Ovary (tissue), 9 donors: ENCODE measurements around the gene C13orf46. TPM values are rescaled to one million over a fixed set of nuclear protein-coding genes. Genes with fewer than 3 reads are reported as not detected.

Experiments used
- DNase-seq, 5 donors: peaks; one replicate each; pipeline ENCODE4 v3.0.0-alpha.2; 2019 to 2020
- H3K27ac ChIP-seq, 2 donors: fragments of 200-600 bp; one replicate each; pipeline versions ENCODE4 v1.5.1 to v1.8.0; 2019 to 2022
- H3K27me3 ChIP-seq: fragments of 200-600 bp; one replicate; pipeline ENCODE4 v1.8.0; 2022
- H3K36me3 ChIP-seq: fragments of 200-600 bp; sonication (generic); one replicate; pipeline ENCODE4 v1.5.1; 2019
- H3K4me1 ChIP-seq: one replicate; pipeline ENCODE4 v1.8.1; 2013; ENCODE audit warnings: mild to moderate bottlenecking, moderate library complexity; ENCODE audit not compliant: insufficient read depth
- H3K4me3 ChIP-seq: fragments of 200-600 bp; sonication (generic); one replicate; pipeline ENCODE4 v1.5.1; 2017
- H3K9me3 ChIP-seq, 2 donors: fragments of 200-600 bp in 1 of 2; sonication (generic) in 1 of 2; one replicate each; pipeline versions ENCODE4 v1.5.1 to v1.8.1; 2013 to 2019; ENCODE audit warnings: mild to moderate bottlenecking in 1 of 2, moderate library complexity in 1 of 2
- EP300 ChIP-seq: sonication (generic); formaldehyde crosslinking; IDR thresholded peaks from one replicate; pipeline ENCODE4 v1.6.1; 2017; ENCODE audit warnings: antibody characterized with exemption
- POLR2A ChIP-seq: fragments of 450-650 bp; IDR thresholded peaks from one replicate; pipeline ENCODE4 v1.6.1; 2017; ENCODE audit warnings: antibody characterized with exemption, mild to moderate bottlenecking, moderate library complexity
- WGBS, 3 donors: extraction: QIAGEN DNeasy Blood & Tissue Kit in 1 of 3; methylation state at CpG; one replicate each; pipeline versions ENCODE4 v1.1.5 to v1.1.7; 2013 to 2017; 5-methylcytosine and 5-hydroxymethylcytosine counted together
- intact Hi-C, 4 donors: fragments of 100-400 bp; cut with DNase I; formaldehyde crosslinking; loops; one replicate each; pipeline versions ENCODE4 v1.11.0 to v1.15.1; 2022 to 2023
- polyA plus RNA-seq, 2 donors: library from polyadenylated mRNA; stranded (reverse); fragments of 200-250 nt in 1 of 2; fragments of 350-450 nt in 1 of 2; fragmentation: Illumina TruSeq in 1 of 2; extraction: RNeasy Lipid Tissue Mini Kit (QIAGEN cat#74804) in 1 of 2; gene quantifications; one replicate each; pipeline ENCODE4 v1.2.3, GENCODE V29; 2013 to 2014
- total RNA-seq, 7 donors: library from RNA; depleted of rRNA in 2 of 7; stranded (reverse); fragments of >200 nt in 2 of 7; fragmentation: NEBNext Ultra II Directional in 3 of 7; extraction: Animal tissue kit (Norgen Biotek cat#: 25700) in 3 of 7; gene quantifications; one replicate each; pipeline versions ENCODE4 v1.1.0 to v1.2.4, GENCODE V29; 2016 to 2023
- TF ChIP-seq, protein P1 (sequence below), 3 donors: fragments of 450-650 bp in 2 of 3; fragments of 200-600 bp in 1 of 3; IDR thresholded peaks; one replicate each; pipeline versions ENCODE4 v1.5.1 to v1.8.0; 2016 to 2022; ENCODE audit warnings: antibody characterized with exemption in 3 of 3, mild to moderate bottlenecking in 1 of 3
- donor health status: DM: no; HTN: no; CAD: no; lungs with moderate emphysema.
- donor health status: DM: no; HTN: no; CAD: no.
- donor health status: Bipolar disorder and iron deficiency.
- donor health status: DM: yes; HTN: yes; CAD: no.
- donor health status: DM: no; HTN: no; CAD: no.
- donor health status: DM: yes; HTN: yes; CAD: no.

Gene C13orf46
- total and polyA plus RNA-seq, 9 donors = 0.05 to 2.0 (median 0.50) TPM; not detected in 2

DNA sequence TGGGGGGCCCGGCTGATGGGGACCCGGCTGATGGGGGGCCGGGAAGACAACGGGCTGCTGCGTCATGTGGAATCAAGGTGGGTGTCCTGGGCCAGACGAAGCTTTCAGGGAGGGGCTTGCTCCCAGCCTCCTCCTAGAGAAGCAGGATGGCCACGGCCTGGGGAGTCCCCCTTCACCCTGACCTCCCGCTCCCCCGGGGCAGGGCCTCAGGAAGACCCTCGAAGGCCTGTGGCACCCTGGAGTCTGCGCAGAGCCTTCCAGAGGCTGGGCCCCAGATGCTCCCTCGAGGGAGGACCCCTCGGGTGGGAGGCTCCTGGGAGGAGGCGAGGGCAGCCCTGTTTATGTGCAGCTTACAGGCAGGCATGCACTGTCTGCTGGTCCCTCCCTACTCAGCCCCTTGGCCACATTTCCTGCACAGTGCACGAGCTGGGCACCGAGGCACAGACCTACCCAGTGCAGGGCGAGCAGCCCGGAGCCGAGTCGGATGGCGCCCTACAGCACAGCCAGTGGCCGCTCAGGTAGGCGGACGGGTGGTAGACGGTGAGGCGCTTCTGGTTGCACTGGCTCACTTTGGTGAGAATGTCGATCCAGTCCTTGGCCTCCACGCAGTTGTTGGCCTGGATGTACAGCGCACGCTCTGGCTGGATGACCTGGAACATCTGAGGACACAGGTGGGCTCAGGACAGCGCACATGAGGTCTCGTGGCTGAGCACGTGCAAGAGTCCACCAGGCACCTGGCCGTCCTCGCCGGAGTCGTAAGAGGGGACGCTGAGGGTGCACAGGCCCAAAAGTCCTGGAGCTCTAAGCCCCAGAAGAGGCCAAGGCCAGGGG, 22.4 kb upstream of the C13orf46 start:
- Histone ChIP-seq H3K9me3 (no peaks in the 10 kb centered on the region), H3K27ac (no peak overlapping the region), H3K27me3 (no peaks in the 10 kb centered on the region), H3K4me1 (peaks cover 12% of the 10 kb centered on the region), H3K4me3 (no peak overlapping the region), H3K36me3 (no peaks in the 10 kb centered on the region)
- intact Hi-C loops = no loop called here
- WGBS, 3 donors = 89 to 90% (median 89%) methylated on average over 36 to 38 of the region's 38 CpGs
- DNase-seq = no peak
- TF ChIP-seq, protein P1, sequence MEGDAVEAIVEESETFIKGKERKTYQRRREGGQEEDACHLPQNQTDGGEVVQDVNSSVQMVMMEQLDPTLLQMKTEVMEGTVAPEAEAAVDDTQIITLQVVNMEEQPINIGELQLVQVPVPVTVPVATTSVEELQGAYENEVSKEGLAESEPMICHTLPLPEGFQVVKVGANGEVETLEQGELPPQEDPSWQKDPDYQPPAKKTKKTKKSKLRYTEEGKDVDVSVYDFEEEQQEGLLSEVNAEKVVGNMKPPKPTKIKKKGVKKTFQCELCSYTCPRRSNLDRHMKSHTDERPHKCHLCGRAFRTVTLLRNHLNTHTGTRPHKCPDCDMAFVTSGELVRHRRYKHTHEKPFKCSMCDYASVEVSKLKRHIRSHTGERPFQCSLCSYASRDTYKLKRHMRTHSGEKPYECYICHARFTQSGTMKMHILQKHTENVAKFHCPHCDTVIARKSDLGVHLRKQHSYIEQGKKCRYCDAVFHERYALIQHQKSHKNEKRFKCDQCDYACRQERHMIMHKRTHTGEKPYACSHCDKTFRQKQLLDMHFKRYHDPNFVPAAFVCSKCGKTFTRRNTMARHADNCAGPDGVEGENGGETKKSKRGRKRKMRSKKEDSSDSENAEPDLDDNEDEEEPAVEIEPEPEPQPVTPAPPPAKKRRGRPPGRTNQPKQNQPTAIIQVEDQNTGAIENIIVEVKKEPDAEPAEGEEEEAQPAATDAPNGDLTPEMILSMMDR (IDR thresholded peaks at IDR 0.05) = no peak
- no peak for TF ChIP-seq POLR2A
- no peak for TF ChIP-seq EP300

DNA sequence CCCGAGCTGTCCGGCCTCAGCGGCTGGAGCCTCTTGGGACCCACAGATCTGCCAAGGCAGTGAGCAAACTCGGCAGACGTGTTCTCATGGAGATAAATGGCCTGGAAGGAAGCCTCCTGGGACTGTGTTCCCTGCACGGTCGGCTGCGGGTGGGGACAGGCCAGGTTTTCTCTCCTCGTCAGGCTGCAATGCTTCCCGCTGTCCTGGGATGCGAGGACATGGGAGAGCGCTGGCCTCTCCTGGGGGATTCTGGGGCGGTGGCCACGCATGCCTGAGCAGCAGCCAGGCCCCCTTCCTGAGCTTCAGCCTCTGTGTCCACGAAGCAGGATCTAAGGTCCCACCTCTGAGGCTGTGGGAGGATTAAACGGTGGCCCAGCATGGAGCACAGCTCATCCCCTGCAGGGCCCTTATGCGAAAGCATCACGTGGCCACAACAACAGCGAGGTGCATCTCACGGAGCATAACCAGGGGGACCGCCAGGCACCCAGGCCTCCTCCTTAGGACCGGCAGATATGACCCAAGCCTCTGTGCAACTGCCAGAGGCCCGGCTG, 21.2 kb upstream of the C13orf46 start:
- TF ChIP-seq POLR2A = no peak
- TF ChIP-seq, protein P1 (IDR thresholded peaks at IDR 0.05) = no peak
- TF ChIP-seq EP300 = no peak
- H3K4me3 ChIP-seq = no peak overlapping the region
- no peaks in the 10 kb centered on the region for H3K36me3 ChIP-seq
- DNase-seq = no peak
- peaks cover 12% of the 10 kb centered on the region for H3K4me1 ChIP-seq
- no peaks in the 10 kb centered on the region for H3K27me3 ChIP-seq
- 84 to 87% (median 87%) methylated on average over 22 to 23 of the region's 23 CpGs for WGBS, 3 donors
- no peak overlapping the region for H3K27ac ChIP-seq
- no peaks in the 10 kb centered on the region for H3K9me3 ChIP-seq
- intact Hi-C loops = no loop called here

DNA sequence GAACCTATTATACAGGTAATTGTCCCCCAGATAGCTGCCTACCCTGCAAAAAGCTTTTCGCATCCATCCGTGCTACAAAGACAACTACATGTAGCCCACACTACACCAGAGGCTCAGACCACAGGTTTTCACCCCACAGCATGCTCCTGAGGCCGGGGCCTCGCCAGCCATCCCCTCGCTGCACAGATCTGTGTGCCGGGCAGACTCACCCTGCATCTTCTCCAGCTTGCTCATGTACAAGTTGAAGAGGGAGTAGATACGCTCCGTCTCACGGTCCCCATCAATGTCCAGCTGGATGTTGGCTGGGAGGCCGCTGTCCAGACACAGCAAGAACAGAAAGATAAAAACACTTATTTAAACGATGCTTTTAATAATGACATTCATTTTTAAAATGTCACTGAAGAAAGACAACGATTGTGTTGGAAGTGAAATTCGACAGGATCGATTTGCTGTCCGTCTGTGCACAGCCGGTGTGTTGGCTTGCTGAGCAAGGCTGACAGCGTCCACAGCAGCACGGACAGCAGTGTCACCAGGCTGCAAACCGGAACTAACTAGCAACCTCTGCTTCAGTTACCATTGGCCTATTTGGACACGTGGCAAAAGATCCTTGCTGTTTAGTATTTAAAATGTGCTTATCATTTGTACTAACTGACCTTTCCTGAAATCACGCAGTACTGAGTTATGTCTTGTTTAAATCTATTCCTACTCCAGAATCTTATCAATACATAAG, 18.6 kb upstream of the C13orf46 start:
- intact Hi-C loops = no loop called here
- H3K27me3 ChIP-seq = no peaks in the 10 kb centered on the region
- 75 to 85% (median 81%) methylated on average over 21 of the region's 21 CpGs for WGBS, 3 donors
- no peaks in the 10 kb centered on the region for H3K36me3 ChIP-seq
- H3K4me1 ChIP-seq = no peaks in the 10 kb centered on the region
- H3K27ac ChIP-seq = no peak overlapping the region
- no peaks in the 10 kb centered on the region for H3K9me3 ChIP-seq
- TF ChIP-seq EP300 = no peak
- TF ChIP-seq POLR2A = no peak
- TF ChIP-seq, protein P1 (IDR thresholded peaks at IDR 0.05) = no peak
- H3K4me3 ChIP-seq = no peak overlapping the region
- DNase-seq = no peak

DNA sequence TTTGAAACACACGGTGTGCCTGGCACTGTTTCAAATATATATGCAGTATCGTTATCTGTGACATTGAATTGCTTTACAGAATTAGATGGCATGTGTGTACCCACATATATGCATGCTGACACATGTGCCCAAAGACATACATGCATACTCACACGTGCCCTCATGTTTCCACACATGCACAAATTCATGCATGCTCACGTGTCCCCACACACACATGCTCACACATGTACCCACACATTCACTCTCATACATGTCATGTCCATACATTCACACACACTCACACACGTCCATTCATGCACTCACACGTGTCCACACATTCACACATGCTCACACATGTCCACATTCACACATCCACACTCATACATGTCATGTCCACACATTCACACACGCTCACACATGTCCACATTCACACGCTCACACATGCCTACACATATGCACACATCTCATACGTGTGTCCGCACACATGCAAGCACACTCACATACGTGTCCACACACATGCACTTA, 17.9 kb upstream of the C13orf46 start:
- no peaks in the 10 kb centered on the region for H3K27me3 ChIP-seq
- no peak for TF ChIP-seq EP300
- no peak for TF ChIP-seq POLR2A
- TF ChIP-seq, protein P1 (IDR thresholded peaks at IDR 0.05) = no peak
- DNase-seq = no peak
- H3K9me3 ChIP-seq = no peaks in the 10 kb centered on the region
- H3K27ac ChIP-seq = no peak overlapping the region
- no peaks in the 10 kb centered on the region for H3K4me1 ChIP-seq
- intact Hi-C loops = no loop called here
- no peaks in the 10 kb centered on the region for H3K36me3 ChIP-seq
- WGBS, 3 donors = 89 to 92% (median 91%) methylated on average over 11 of the region's 11 CpGs
- no peak overlapping the region for H3K4me3 ChIP-seq
